Neuronal stem cell (in vitro differentiated cells): ENCODE data around the gene PBX4.
A peak's percentile ranks its signal among the peaks of the same experiment; 100 is the strongest.

Experiments used
- DNase-seq: peaks from one replicate; pipeline ENCODE4 v3.0.0-alpha.2; 2013; ENCODE audit warnings: low spot score
- H2AFZ ChIP-seq: one replicate; pipeline ENCODE4 v1.6.1; 2013; ENCODE audit warnings: mild to moderate bottlenecking, low read length, inconsistent platforms
- H2AK5ac ChIP-seq: 2 replicates; pipeline ENCODE4 v1.6.1; 2013; ENCODE audit warnings: low read depth, mild to moderate bottlenecking, inconsistent platforms, low read length, moderate library complexity, mixed read lengths
- H2BK120ac ChIP-seq: 2 replicates; pipeline ENCODE4 v1.6.1; 2013; ENCODE audit warnings: low read depth, mild to moderate bottlenecking, inconsistent platforms, low read length, moderate library complexity, mixed read lengths
- H2BK12ac ChIP-seq: one replicate; pipeline ENCODE4 v1.6.1; 2013; ENCODE audit warnings: low read length, inconsistent platforms
- H2BK15ac ChIP-seq: 2 replicates; pipeline ENCODE4 v1.6.1; 2013; ENCODE audit warnings: mild to moderate bottlenecking, low read length, inconsistent platforms, mixed read lengths
- H2BK5ac ChIP-seq: one replicate; pipeline ENCODE4 v1.6.1; 2013; ENCODE audit warnings: inconsistent platforms, mild to moderate bottlenecking, low read length, moderate library complexity
- H3K14ac ChIP-seq: one replicate; pipeline ENCODE4 v1.6.1; 2013; ENCODE audit warnings: low read length, inconsistent platforms
- H3K18ac ChIP-seq: 2 replicates; pipeline ENCODE4 v1.6.1; 2013; ENCODE audit warnings: low read length, inconsistent platforms
- H3K23ac ChIP-seq: 2 replicates; pipeline ENCODE4 v1.6.1; 2013; ENCODE audit warnings: low read depth, mild to moderate bottlenecking, mixed read lengths, low read length, inconsistent platforms; ENCODE audit not compliant: poor library complexity
- H3K27ac ChIP-seq: replicated peaks from 3 replicates; pipeline ENCODE4 v1.5.1; 2013; ENCODE audit warnings: low read length, inconsistent platforms
- H3K27me3 ChIP-seq, 3 experiments: 2 replicates each; pipeline ENCODE4 v1.6.1; 2013; ENCODE audit warnings: low read length in 3 of 3, mild to moderate bottlenecking in 2 of 3, inconsistent platforms in 1 of 3, low read depth in 1 of 3, mixed read lengths in 1 of 3, moderate library complexity in 1 of 3; ENCODE audit not compliant: control insufficient read depth in 3 of 3, insufficient read depth in 3 of 3
- H3K36me3 ChIP-seq, 2 donors: replicated peaks in 1 of 2; 2 replicates each; pipeline ENCODE4 v1.6.1; 2013; ENCODE audit warnings: low read length in 2 of 2; ENCODE audit not compliant: control insufficient read depth in 2 of 2, insufficient read depth in 2 of 2
- H3K4ac ChIP-seq: 2 replicates; pipeline ENCODE4 v1.6.1; 2013; ENCODE audit warnings: inconsistent platforms, mild to moderate bottlenecking, low read length, moderate library complexity
- H3K4me1 ChIP-seq, 2 donors: 1 replicate in 1 of 2; 2 replicates in 1 of 2; pipeline ENCODE4 v1.6.1; 2013; ENCODE audit warnings: low read length in 2 of 2, low read depth in 1 of 2; ENCODE audit not compliant: control insufficient read depth in 2 of 2, insufficient read depth in 1 of 2
- H3K4me2 ChIP-seq: one replicate; pipeline ENCODE4 v1.6.1; 2013; ENCODE audit warnings: mild to moderate bottlenecking, low read length, inconsistent platforms; ENCODE audit not compliant: insufficient read depth, poor library complexity, severe bottlenecking
- H3K4me3 ChIP-seq, 2 donors: 2 replicates each; pipeline ENCODE4 v1.5.1; 2013; ENCODE audit warnings: low read length in 2 of 2, mild to moderate bottlenecking in 2 of 2, inconsistent platforms in 1 of 2, moderate library complexity in 1 of 2
- H3K79me1 ChIP-seq: one replicate; pipeline ENCODE4 v1.6.1; 2013; ENCODE audit warnings: low read depth, mild to moderate bottlenecking, inconsistent platforms, low read length, moderate library complexity
- H3K9ac ChIP-seq: one replicate; pipeline ENCODE4 v1.6.1; 2013; ENCODE audit warnings: mild to moderate bottlenecking, low read depth, low read length, inconsistent platforms; ENCODE audit not compliant: poor library complexity
- H3K9me3 ChIP-seq, 2 donors: replicated peaks in 1 of 2; 2 replicates each; pipeline versions ENCODE3 to v1.6.1; 2013; ENCODE audit warnings: low read length in 2 of 2, mild to moderate bottlenecking in 2 of 2, inconsistent platforms in 1 of 2, low read depth in 1 of 2, mixed read lengths in 1 of 2, moderate library complexity in 1 of 2; ENCODE audit not compliant: control insufficient read depth in 2 of 2, insufficient read depth in 1 of 2
- H4K8ac ChIP-seq: one replicate; pipeline ENCODE4 v1.6.1; 2013; ENCODE audit warnings: low read depth, mild to moderate bottlenecking, inconsistent platforms, low read length, moderate library complexity
- H4K91ac ChIP-seq: one replicate; pipeline ENCODE4 v1.6.1; 2013; ENCODE audit warnings: low read length, low read depth, mild to moderate bottlenecking, inconsistent platforms; ENCODE audit not compliant: poor library complexity
- WGBS, 2 donors: extraction: QIAGEN DNeasy Blood & Tissue Kit; methylation state at CpG; one replicate each; pipeline ENCODE4 v1.1.7; 2013; ENCODE audit warnings: missing lambda C conversion rate in 2 of 2, mixed read lengths in 1 of 2; ENCODE audit not compliant: insufficient read length in 2 of 2, insufficient replicate concordance in 1 of 2; ENCODE audit errors: extremely low coverage in 2 of 2; 5-methylcytosine and 5-hydroxymethylcytosine counted together

The PBX4 gene

GRCh38 chr19:19626516-19627472 is 8.3 kb upstream of the PBX4 start:
- DNase-seq = no peak
- Histone ChIP-seq H3K27ac (no peak overlapping the region), H3K4ac (peak overlapping the region; percentile 1), H3K79me1 (peaks cover 13% of the 10 kb centered on the region), H3K4me1 (peaks cover 0 to 15% of the 10 kb centered on the region in 2 donors), H4K8ac (peak overlapping the region; percentile 6), H3K27me3 (no peaks in the 10 kb centered on the region), H2BK5ac (no peak overlapping the region), H2BK120ac (peak overlapping the region; percentile 55), H3K14ac (no peak overlapping the region), H2AK5ac (peak overlapping the region; percentile 97), H3K23ac (peak overlapping the region; percentile 66), H3K4me2 (peak overlapping the region; percentile 96), H4K91ac (no peak overlapping the region), H2BK12ac (peak overlapping the region; percentile 11), H3K9ac (peak overlapping the region; percentile 91), H3K36me3 (peaks cover 20 to 21% of the 10 kb centered on the region in 2 donors), H2BK15ac (peak overlapping the region; percentile 62), H3K9me3 (peaks cover 0 to 3% of the 10 kb centered on the region in 2 donors), H3K18ac (peak overlapping the region; percentile 49), H2AFZ (no peak overlapping the region), H3K4me3 (peak overlapping the region in 1 of 2 donors; percentile 97)
- WGBS, 2 donors = no CpG with 5 or more reads among the region's 48 CpGs

DNA sequence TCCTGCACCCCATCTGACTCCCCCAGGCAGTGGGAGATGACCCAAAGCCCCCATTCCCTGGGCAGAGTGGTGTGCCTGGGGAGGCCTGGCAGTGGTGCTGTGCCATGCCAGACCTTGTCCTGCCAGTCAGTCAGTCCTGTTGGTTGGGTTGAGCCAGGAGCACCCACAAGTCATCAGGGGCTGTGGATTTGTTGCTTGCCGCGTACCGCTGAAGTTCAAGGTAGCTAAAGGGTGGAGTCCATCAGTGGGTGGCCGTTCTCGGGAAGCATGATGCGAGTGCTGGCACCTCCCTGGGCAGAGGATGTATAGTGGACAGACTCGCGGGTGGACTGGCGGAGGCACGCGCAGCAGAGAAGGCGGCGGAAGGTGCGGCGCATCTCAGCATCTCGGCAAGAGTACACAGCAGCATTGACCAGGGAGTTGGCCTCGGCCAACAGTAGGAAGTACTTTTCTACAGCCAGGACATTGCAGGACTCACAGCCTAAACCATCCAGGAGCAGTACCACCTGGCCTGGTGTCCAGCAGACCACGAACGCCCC is 5.6 kb upstream of the PBX4 start:
- Histone ChIP-seq H3K27me3 (no peaks in the 10 kb centered on the region), H3K79me1 (peaks cover 13% of the 10 kb centered on the region), H3K14ac (no peak overlapping the region), H2BK15ac (no peak overlapping the region), H4K91ac (no peak overlapping the region), H3K36me3 (peaks cover 0 to 17% of the 10 kb centered on the region in 2 donors), H3K27ac (no peak overlapping the region), H3K4me3 (no peak overlapping the region), H4K8ac (no peak overlapping the region), H3K9ac (no peak overlapping the region), H3K18ac (no peak overlapping the region), H3K4me2 (no peak overlapping the region), H3K9me3 (peaks cover 0 to 3% of the 10 kb centered on the region in 2 donors), H2AK5ac (no peak overlapping the region), H2BK120ac (no peak overlapping the region), H2AFZ (no peak overlapping the region), H2BK12ac (no peak overlapping the region), H2BK5ac (no peak overlapping the region), H3K4ac (no peak overlapping the region), H3K4me1 (peaks cover 4 to 18% of the 10 kb centered on the region in 2 donors), H3K23ac (peak overlapping the region; percentile 38)
- no CpG with 5 or more reads among the region's 19 CpGs for WGBS, 2 donors
- DNase-seq = no peak

GRCh38 chr19:19623383-19623782 is 4.9 kb upstream of the PBX4 start:
- no peak for DNase-seq
- H3K9ac ChIP-seq = no peak overlapping the region

DNA sequence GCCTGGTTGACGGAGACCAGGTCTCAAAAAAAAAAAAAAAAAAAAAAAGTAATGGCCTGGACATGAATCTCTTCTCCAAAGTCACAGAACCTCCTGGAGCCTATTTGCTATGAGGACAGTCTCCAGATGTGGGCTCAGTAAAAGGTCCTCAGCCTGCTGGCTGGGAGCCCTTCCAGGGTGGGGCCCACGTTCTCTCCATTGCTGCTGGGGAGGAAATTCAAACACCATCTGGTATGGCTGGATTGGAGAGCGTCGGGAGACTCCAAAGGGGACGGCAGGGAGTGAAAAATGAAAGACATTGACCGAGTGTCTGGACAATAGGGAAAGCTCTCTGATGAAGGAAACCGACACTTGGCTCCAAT is 1.3 kb upstream of the PBX4 start:
- Histone ChIP-seq H3K9me3 (no peaks in the 10 kb centered on the region), H3K4me1 (peaks cover 5% of the 10 kb centered on the region in 2 donors), H3K18ac (no peak overlapping the region), H2AFZ (no peak overlapping the region), H4K91ac (no peak overlapping the region), H3K9ac (no peak overlapping the region), H3K79me1 (no peaks in the 10 kb centered on the region), H3K14ac (no peak overlapping the region), H3K27me3 (no peaks in the 10 kb centered on the region), H3K4ac (no peak overlapping the region), H4K8ac (no peak overlapping the region), H2BK12ac (no peak overlapping the region), H2BK5ac (no peak overlapping the region), H2BK120ac (no peak overlapping the region), H3K36me3 (peaks cover 0 to 12% of the 10 kb centered on the region in 2 donors), H3K4me2 (no peak overlapping the region), H2BK15ac (no peak overlapping the region), H2AK5ac (no peak overlapping the region), H3K27ac (no peak overlapping the region), H3K4me3 (peak overlapping the region in 1 of 2 donors; percentile 52), H3K23ac (no peak overlapping the region)
- whole genome bisulfite sequencing, 2 donors = no CpG with 5 or more reads among the region's 7 CpGs
- no peak for DNase-seq

More at GRCh38 chr19:19623383-19623782, 4.9 kb upstream of the PBX4 start:
- no peak overlapping the region for H3K18ac ChIP-seq
- peaks cover 0 to 17% of the 10 kb centered on the region in 2 donors for H3K36me3 ChIP-seq
- peaks cover 5 to 18% of the 10 kb centered on the region in 2 donors for H3K4me1 ChIP-seq
- no CpG with 5 or more reads among the region's 5 CpGs for WGBS, 2 donors
- no peak overlapping the region for H4K8ac ChIP-seq
- H3K27ac ChIP-seq = no peak overlapping the region
- no peak overlapping the region for H2BK15ac ChIP-seq
- H3K79me1 ChIP-seq = peaks cover 13% of the 10 kb centered on the region
- H3K4me3 ChIP-seq = no peak overlapping the region
- no peak overlapping the region for H2BK12ac ChIP-seq
- no peaks in the 10 kb centered on the region for H3K9me3 ChIP-seq
- no peak overlapping the region for H3K14ac ChIP-seq
- H3K4ac ChIP-seq = no peak overlapping the region
- H3K4me2 ChIP-seq = no peak overlapping the region
- no peak overlapping the region for H2AFZ ChIP-seq
- no peak overlapping the region for H2AK5ac ChIP-seq
- H2BK5ac ChIP-seq = no peak overlapping the region
- H4K91ac ChIP-seq = no peak overlapping the region
- no peaks in the 10 kb centered on the region for H3K27me3 ChIP-seq
- H2BK120ac ChIP-seq = no peak overlapping the region
- H3K23ac ChIP-seq = no peak overlapping the region
